ENCODE measurements around the gene VAV3. TPM values are rescaled to one million over a fixed set of nuclear protein-coding genes. Genes with fewer than 3 reads are reported as not detected.

The VAV3 gene
- total and polyA plus RNA-seq, 2 donors (not counting 1 experiment from before 2014, with no cell fraction given): not detected

DNA sequence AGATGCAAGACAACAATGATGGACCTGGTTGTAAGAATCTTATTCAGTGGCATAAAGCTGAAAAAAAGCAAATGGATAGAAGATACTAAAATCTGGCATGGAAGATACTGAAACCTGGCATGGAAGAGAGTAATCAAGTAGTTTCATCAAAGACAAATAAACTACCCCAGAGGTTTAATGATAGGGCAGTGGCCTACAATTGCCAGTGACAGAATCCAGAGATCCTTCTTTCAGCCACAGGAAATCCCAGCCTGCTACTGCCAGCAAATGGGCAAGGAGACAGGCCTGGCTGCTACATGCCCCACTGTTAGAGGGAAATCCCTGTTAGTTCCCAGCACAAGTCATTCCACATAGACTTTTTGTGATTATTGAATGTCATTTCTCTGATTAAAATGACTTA, 409.4 kb downstream of the VAV3 start:
- Histone ChIP-seq H3K79me2 (ENCODE audit: control insufficient read depth, insufficient read depth, low read length) (no peaks in the 10 kb centered on the region), H3K4me1 (ENCODE audit: control insufficient read depth, extremely low read depth, insufficient read depth, low read length) (no peaks in the 10 kb centered on the region), H3K27me3 (ENCODE audit: control insufficient read depth, insufficient read depth, low read length) (no peaks in the 10 kb centered on the region), H3K36me3 (ENCODE audit: control insufficient read depth, insufficient read depth, low read length) (no peaks in the 10 kb centered on the region), H2AFZ (ENCODE audit: low read length) (no peak overlapping the region), H3K4me2 (ENCODE audit: extremely low read depth, insufficient read depth, low read length) (no peak overlapping the region), H3K9ac (ENCODE audit: insufficient read depth, low read length) (no peak overlapping the region), H3K27ac (ENCODE audit: insufficient read depth, low read length) (no peak overlapping the region), H4K20me1 (ENCODE audit: control insufficient read depth, extremely low read depth, insufficient read depth, low read length) (no peaks in the 10 kb centered on the region), H3K9me3 (ENCODE audit: control insufficient read depth, insufficient read depth, low read depth, low read length) (no peaks in the 10 kb centered on the region), H3K4me3 (replicated peaks in 1 of 4; ENCODE audit: control extremely low read depth in 1 of 4, insufficient read depth in 1 of 4, low read depth in 3 of 4, low read length in 4 of 4) (no peak overlapping the region)
- TF ChIP-seq CTCF (conservative IDR thresholded peaks at IDR 0.05 in 1 of 2, IDR thresholded peaks at IDR 0.05 in 1 of 2; ENCODE audit: low read depth in 1 of 2, low read length in 2 of 2) (no peak), EZH2 (IDR thresholded peaks at IDR 0.05; ENCODE audit: low read length, missing control alignments) (no peak)
- no peak for DNase-seq (ENCODE audit: low read depth in 2 of 2)

GRCh38 chr1:107552781-107553180, 412.2 kb downstream of the VAV3 start:
- no peaks in the 10 kb centered on the region for H3K36me3 ChIP-seq (ENCODE audit: control insufficient read depth, insufficient read depth, low read length)
- DNase-seq (ENCODE audit: low read depth in 2 of 2): no peak
- no peak overlapping the region for H2AFZ ChIP-seq (ENCODE audit: low read length)
- no peaks in the 10 kb centered on the region for H3K9me3 ChIP-seq (ENCODE audit: control insufficient read depth, insufficient read depth, low read depth, low read length)
- no peaks in the 10 kb centered on the region for H3K79me2 ChIP-seq (ENCODE audit: control insufficient read depth, insufficient read depth, low read length)
- no peak overlapping the region for H3K4me2 ChIP-seq (ENCODE audit: extremely low read depth, insufficient read depth, low read length)
- no peaks in the 10 kb centered on the region for H3K4me1 ChIP-seq (ENCODE audit: control insufficient read depth, extremely low read depth, insufficient read depth, low read length)
- no peaks in the 10 kb centered on the region for H4K20me1 ChIP-seq (ENCODE audit: control insufficient read depth, extremely low read depth, insufficient read depth, low read length)
- no peak overlapping the region for H3K4me3 ChIP-seq (replicated peaks in 1 of 4; ENCODE audit: control extremely low read depth in 1 of 4, insufficient read depth in 1 of 4, low read depth in 3 of 4, low read length in 4 of 4)
- H3K27me3 ChIP-seq (ENCODE audit: control insufficient read depth, insufficient read depth, low read length): no peaks in the 10 kb centered on the region
- no peak overlapping the region for H3K27ac ChIP-seq (ENCODE audit: insufficient read depth, low read length)
- no peak for TF ChIP-seq CTCF (conservative IDR thresholded peaks at IDR 0.05 in 1 of 2, IDR thresholded peaks at IDR 0.05 in 1 of 2; ENCODE audit: low read depth in 1 of 2, low read length in 2 of 2)
- no peak for TF ChIP-seq EZH2 (IDR thresholded peaks at IDR 0.05; ENCODE audit: low read length, missing control alignments)
- H3K9ac ChIP-seq (ENCODE audit: insufficient read depth, low read length): no peak overlapping the region

DNA sequence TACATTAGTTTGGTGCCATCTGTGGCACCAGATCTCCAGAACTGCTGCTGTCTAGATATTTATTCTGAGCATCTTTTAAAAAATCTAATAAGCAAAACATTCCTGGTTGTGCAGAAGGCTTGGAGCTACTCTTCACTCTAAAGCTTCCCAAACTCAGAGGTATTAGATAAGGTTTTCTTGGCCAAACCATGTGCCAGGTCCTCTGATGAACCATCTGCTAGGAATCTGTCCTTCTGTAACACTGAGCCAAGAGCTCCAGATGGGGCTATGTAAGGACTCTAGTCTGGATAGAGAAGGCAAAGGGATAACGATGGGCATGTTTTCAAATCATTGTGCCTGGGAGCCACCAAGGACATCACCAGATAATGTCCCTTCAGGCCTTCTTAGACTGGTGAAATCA, 413.5 kb downstream of the VAV3 start:
- Histone ChIP-seq H3K79me2 (ENCODE audit: control insufficient read depth, insufficient read depth, low read length) (no peaks in the 10 kb centered on the region), H3K4me3 (replicated peaks in 1 of 4; ENCODE audit: control extremely low read depth in 1 of 4, insufficient read depth in 1 of 4, low read depth in 3 of 4, low read length in 4 of 4) (no peak overlapping the region), H2AFZ (ENCODE audit: low read length) (no peak overlapping the region), H3K27me3 (ENCODE audit: control insufficient read depth, insufficient read depth, low read length) (no peaks in the 10 kb centered on the region), H4K20me1 (ENCODE audit: control insufficient read depth, extremely low read depth, insufficient read depth, low read length) (no peaks in the 10 kb centered on the region), H3K9me3 (ENCODE audit: control insufficient read depth, insufficient read depth, low read depth, low read length) (no peaks in the 10 kb centered on the region), H3K27ac (ENCODE audit: insufficient read depth, low read length) (no peak overlapping the region), H3K4me2 (ENCODE audit: extremely low read depth, insufficient read depth, low read length) (no peak overlapping the region), H3K4me1 (ENCODE audit: control insufficient read depth, extremely low read depth, insufficient read depth, low read length) (no peaks in the 10 kb centered on the region), H3K9ac (ENCODE audit: insufficient read depth, low read length) (no peak overlapping the region), H3K36me3 (ENCODE audit: control insufficient read depth, insufficient read depth, low read length) (no peaks in the 10 kb centered on the region)
- peak in 1 of 2 donors; percentile 46 for DNase-seq (ENCODE audit: low read depth in 2 of 2)
- TF ChIP-seq EZH2 (IDR thresholded peaks at IDR 0.05; ENCODE audit: low read length, missing control alignments) (no peak), CTCF (conservative IDR thresholded peaks at IDR 0.05 in 1 of 2, IDR thresholded peaks at IDR 0.05 in 1 of 2; ENCODE audit: low read depth in 1 of 2, low read length in 2 of 2) (no peak)

Measured in fibroblast of lung (primary cell).